Measurements from ENCODE around the gene PIPOX.

- TF ChIP-seq CTCF (IDR thresholded peaks at IDR 0.05; ENCODE audit: low read length) (no peak), EZH2 (IDR thresholded peaks at IDR 0.05; ENCODE audit: borderline replicate concordance, low read length) (no peak)
Observed at GRCh38 chr17:29096094-29096493, 53.2 kb downstream of the PIPOX start.
